AG10803 (cell line): ENCODE data around the gene TUT4.

ENCODE experiments used
- DNase-seq: peaks from one replicate; pipeline ENCODE4 v3.0.0; 2010; ENCODE audit warnings: low read depth
- H3K4me3 ChIP-seq: 2 replicates; pipeline ENCODE4 v1.5.1; 2011; ENCODE audit warnings: mild to moderate bottlenecking, low read length, control low read depth
- CTCF ChIP-seq: conservative IDR thresholded peaks from 2 replicates; pipeline ENCODE4 v1.5.1; 2011; ENCODE audit warnings: mild to moderate bottlenecking, low read length, control low read depth, inconsistent platforms

TUT4 gene

GRCh38 chr1:52533713-52534112 lies 19.2 kb downstream of the TUT4 start:
- no peak for TF ChIP-seq CTCF
- H3K4me3 ChIP-seq, result no peak overlapping the region
- no peak for DNase-seq

- no peak for DNase-seq
- TF ChIP-seq CTCF, result no peak
- H3K4me3 ChIP-seq, result no peak overlapping the region
Observed at GRCh38 chr1:52532731-52533327, 20.1 kb downstream of the TUT4 start.

GRCh38 chr1:52532247-52532646 lies 20.6 kb downstream of the TUT4 start:
- no peak for TF ChIP-seq CTCF
- no peak for DNase-seq
- H3K4me3 ChIP-seq, result no peak overlapping the region

- no peak for DNase-seq
- no peak for TF ChIP-seq CTCF
- H3K4me3 ChIP-seq, result no peak overlapping the region
Observed at GRCh38 chr1:52531249-52531872, 21.5 kb downstream of the TUT4 start.

- no peak for TF ChIP-seq CTCF
- DNase-seq, result no peak
- no peak overlapping the region for H3K4me3 ChIP-seq
Observed at GRCh38 chr1:52530563-52531144, 22.2 kb downstream of the TUT4 start.

GRCh38 chr1:52523376-52523775 lies 29.5 kb downstream of the TUT4 start:
- H3K4me3 ChIP-seq, result no peak overlapping the region
- TF ChIP-seq CTCF, result no peak
- peak; percentile 26 for DNase-seq

GRCh38 chr1:52520148-52520547 lies 32.7 kb downstream of the TUT4 start:
- no peak for TF ChIP-seq CTCF
- no peak overlapping the region for H3K4me3 ChIP-seq
- DNase-seq, result peak; percentile 62
